Parathyroid adenoma (tissue), 2 donors: ENCODE data around the gene AGAP3.

Experiments used
- H2AFZ ChIP-seq: fragments of 300-600 bp; sonication (generic); one replicate; pipeline ENCODE4 v1.7.0; 2017; ENCODE audit warnings: antibody characterized with exemption, mild to moderate bottlenecking
- H3K27ac ChIP-seq: fragments of 300-600 bp; sonication (generic); one replicate; pipeline ENCODE4 v1.7.0; 2017
- H3K27me3 ChIP-seq: fragments of 300-600 bp; sonication (generic); one replicate; pipeline ENCODE4 v1.7.0; 2017; ENCODE audit warnings: low read length; ENCODE audit not compliant: control insufficient read depth, insufficient read depth
- H3K36me3 ChIP-seq: fragments of 300-600 bp; sonication (generic); one replicate; pipeline ENCODE4 v1.7.0; 2017; ENCODE audit warnings: low read length; ENCODE audit not compliant: control insufficient read depth, insufficient read depth
- H3K4me1 ChIP-seq: fragments of 300-600 bp; sonication (generic); one replicate; pipeline ENCODE4 v1.7.0; 2017; ENCODE audit warnings: control low read depth
- H3K4me2 ChIP-seq: fragments of 300-600 bp; sonication (generic); one replicate; pipeline ENCODE4 v1.7.0; 2017; ENCODE audit warnings: low read length
- H3K4me3 ChIP-seq: fragments of 300-600 bp; sonication (generic); one replicate; pipeline ENCODE4 v1.7.0; 2017; ENCODE audit warnings: low read depth, low read length
- H3K79me2 ChIP-seq: fragments of 300-600 bp; sonication (generic); one replicate; pipeline ENCODE4 v1.7.0; 2017; ENCODE audit warnings: control low read depth
- H3K9ac ChIP-seq: fragments of 300-600 bp; sonication (generic); one replicate; pipeline ENCODE4 v1.7.0; 2017; ENCODE audit warnings: mild to moderate bottlenecking
- H3K9me3 ChIP-seq: fragments of 300-600 bp; sonication (generic); one replicate; pipeline ENCODE4 v1.7.0; 2017; ENCODE audit warnings: low read length; ENCODE audit not compliant: control insufficient read depth
- CTCF ChIP-seq: fragments of 300-600 bp; sonication (generic); IDR thresholded peaks from one replicate; pipeline ENCODE4 v1.7.0; 2017; ENCODE audit warnings: antibody characterized with exemption, mild to moderate bottlenecking
- donor health status: primary hyperparathyroidism.

Gene AGAP3

DNA sequence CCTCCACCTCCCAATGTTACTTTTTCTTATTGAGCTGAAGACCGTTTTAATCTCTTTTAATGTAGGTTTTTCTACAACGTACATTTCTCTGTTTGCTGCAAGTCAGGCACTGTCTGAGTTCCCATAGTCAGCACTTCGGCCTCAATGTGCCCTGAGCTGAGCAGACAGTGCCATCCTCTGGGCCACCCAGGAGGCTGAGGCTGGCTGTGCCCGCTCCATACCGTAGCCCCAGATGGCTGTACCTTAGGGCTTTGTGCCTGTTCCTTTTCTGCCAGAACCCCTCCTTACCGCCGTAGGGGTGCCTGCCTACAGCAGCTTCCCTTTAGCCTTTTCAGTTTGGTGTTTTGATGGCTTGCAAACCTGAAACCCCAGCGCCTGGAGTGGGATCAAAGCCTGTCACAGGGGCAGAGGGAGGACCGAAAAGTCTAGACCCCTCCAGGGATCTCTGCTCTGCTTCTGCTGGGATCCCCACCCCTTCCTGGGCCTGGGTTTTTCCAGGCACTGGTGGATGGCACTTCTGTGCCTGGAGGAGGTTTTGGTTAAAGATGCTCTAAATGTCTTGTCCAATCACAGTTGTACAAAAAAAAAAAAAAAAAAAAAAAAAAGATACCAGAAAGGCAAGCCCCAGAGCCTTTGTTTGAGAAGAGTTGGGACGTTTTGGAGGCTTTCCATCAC, 9.0 kb downstream of the AGAP3 start:
- no peaks in the 10 kb centered on the region for H3K9me3 ChIP-seq
- H3K27ac ChIP-seq: no peak overlapping the region
- no peak overlapping the region for H2AFZ ChIP-seq
- peaks cover 3% of the 10 kb centered on the region for H3K4me1 ChIP-seq
- TF ChIP-seq CTCF: no peak
- H3K36me3 ChIP-seq: no peaks in the 10 kb centered on the region
- H3K79me2 ChIP-seq: peaks cover 81% of the 10 kb centered on the region
- no peaks in the 10 kb centered on the region for H3K27me3 ChIP-seq
- H3K4me3 ChIP-seq: no peak overlapping the region
- H3K4me2 ChIP-seq: no peak overlapping the region
- no peak overlapping the region for H3K9ac ChIP-seq

GRCh38 chr7:151095828-151096475, 9.7 kb downstream of the AGAP3 start:
- no peaks in the 10 kb centered on the region for H3K9me3 ChIP-seq
- H3K79me2 ChIP-seq: peaks cover 81% of the 10 kb centered on the region
- no peak for TF ChIP-seq CTCF
- H3K4me1 ChIP-seq: peaks cover under 1% of the 10 kb centered on the region
- no peak overlapping the region for H3K4me2 ChIP-seq
- no peaks in the 10 kb centered on the region for H3K36me3 ChIP-seq
- no peak overlapping the region for H2AFZ ChIP-seq
- H3K9ac ChIP-seq: no peak overlapping the region
- H3K27ac ChIP-seq: no peak overlapping the region
- H3K27me3 ChIP-seq: no peaks in the 10 kb centered on the region
- no peak overlapping the region for H3K4me3 ChIP-seq

DNA sequence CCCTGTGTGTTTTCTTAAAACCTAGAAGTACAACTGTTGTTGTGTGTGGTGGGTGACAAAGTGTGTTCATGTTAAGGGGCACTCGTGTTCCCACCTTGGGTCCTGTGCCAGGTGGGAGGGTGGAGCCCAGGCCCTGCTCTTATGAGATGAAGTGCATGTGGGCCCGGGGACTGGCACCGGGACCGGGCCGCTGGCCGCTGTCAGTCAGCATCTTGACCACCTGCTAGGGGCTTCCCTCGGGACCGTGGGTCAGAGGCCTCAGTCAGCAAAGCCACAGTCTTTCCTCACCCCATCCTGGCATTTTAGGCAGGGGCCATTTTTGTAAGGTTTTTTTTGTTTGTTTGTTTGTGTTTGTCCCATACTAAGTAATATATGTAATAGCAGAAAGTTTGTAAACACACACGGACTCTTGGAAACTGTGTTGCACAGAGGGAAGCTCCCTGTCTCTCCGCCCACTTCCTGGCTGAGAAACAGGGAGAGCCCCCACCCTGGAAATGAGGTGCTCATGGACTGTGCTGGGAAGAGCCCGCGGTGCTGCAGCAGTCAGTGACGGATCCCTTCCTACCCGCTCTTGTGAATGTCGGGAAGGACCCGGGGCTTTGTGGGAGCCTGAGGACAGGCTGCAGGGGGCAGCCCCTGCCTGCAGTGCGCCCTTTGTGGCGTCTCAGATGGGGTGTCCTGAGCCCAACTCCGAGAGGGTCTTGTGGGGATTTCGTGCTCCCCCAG, 13.4 kb downstream of the AGAP3 start:
- no peak overlapping the region for H3K27ac ChIP-seq

GRCh38 chr7:151100921-151101320, 14.6 kb downstream of the AGAP3 start:
- Histone ChIP-seq H3K4me3 (no peak overlapping the region), H3K9ac (no peak overlapping the region), H3K79me2 (peaks cover 71% of the 10 kb centered on the region), H3K27ac (no peak overlapping the region), H3K4me2 (no peak overlapping the region), H3K27me3 (no peaks in the 10 kb centered on the region), H3K4me1 (no peaks in the 10 kb centered on the region), H3K36me3 (no peaks in the 10 kb centered on the region), H3K9me3 (no peaks in the 10 kb centered on the region), H2AFZ (no peak overlapping the region)
- TF ChIP-seq CTCF: no peak

More for the DNA sequence above, 13.4 kb downstream of the AGAP3 start:
- no peaks in the 10 kb centered on the region for H3K9me3 ChIP-seq
- H3K4me1 ChIP-seq: no peaks in the 10 kb centered on the region
- H3K27me3 ChIP-seq: no peaks in the 10 kb centered on the region
- H3K9ac ChIP-seq: no peak overlapping the region
- no peak overlapping the region for H3K4me2 ChIP-seq
- H2AFZ ChIP-seq: no peak overlapping the region
- no peak for TF ChIP-seq CTCF
- no peaks in the 10 kb centered on the region for H3K36me3 ChIP-seq
- H3K79me2 ChIP-seq: peaks cover 75% of the 10 kb centered on the region
- H3K4me3 ChIP-seq: no peak overlapping the region
